Measurements from ENCODE around the gene PRF1.

Gene PRF1

DNA sequence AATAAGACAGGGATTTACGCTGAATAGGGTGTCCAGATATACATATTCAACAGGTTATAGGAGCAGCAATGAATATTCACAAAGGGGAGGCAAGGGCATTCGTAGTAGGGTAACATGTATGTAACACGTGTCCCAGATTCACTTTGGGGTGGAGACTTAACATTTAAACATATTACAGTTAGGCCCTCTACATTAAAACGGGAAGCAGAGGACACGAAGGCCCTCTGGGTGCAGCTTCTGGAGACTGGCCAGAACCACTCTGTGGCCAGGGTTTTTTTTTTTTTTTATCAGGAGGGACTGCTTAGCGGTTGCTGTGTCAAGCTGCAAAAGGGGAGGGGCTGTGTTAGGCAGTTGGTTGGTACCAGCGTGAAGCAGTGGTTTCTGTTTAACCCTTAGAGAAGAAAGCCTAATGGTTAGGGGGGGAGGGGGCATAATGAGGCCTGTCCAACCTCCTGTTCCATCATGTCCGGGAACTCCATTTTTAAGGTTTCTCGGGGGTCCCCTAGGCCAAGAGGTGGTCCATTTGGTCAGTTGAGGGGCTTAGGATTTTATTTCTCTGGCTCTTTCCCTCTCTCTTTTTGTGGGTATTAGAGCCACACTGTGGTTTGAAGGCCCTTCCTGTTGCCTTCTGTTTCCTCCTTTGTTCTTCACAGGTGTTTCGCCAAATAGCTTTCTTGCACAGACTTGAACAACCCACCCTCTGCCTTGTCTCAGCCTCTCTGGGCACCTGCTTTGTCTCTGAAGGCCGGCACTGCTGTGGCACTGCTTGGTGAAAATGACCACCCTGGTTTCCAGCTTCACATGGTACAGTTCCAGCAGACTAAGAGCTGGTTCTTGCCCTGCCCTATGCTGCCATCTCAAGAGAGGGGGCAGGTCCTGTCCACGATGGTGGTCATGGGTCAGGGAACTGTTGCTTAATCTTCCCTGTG lies 26.4 kb downstream of the PRF1 start:
- DNase-seq, result peak; percentile 94

DNA sequence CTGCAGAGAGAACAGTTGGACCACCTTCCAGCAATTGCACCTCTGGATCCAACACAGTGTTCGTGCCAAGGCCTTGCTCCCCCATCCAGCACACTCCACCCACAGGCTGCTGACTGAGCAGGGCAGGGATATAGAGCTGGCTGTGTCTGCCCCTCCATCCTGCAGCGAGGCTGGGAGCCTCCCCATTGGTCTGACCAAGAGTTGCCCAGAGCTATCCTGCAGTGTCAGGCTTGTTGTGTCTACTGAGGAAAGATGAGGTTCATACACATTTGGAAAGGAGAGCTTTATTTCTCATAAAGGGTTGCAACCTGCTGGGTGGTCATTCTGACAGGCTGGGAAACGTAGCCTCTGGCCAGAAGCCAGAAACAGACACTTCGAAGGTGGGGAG lies 27.1 kb downstream of the PRF1 start:
- DNase-seq, result peak; percentile 44

- no peak for DNase-seq
Measured at GRCh38 chr10:70573599-70574506, 28.7 kb downstream of the PRF1 start.

DNA sequence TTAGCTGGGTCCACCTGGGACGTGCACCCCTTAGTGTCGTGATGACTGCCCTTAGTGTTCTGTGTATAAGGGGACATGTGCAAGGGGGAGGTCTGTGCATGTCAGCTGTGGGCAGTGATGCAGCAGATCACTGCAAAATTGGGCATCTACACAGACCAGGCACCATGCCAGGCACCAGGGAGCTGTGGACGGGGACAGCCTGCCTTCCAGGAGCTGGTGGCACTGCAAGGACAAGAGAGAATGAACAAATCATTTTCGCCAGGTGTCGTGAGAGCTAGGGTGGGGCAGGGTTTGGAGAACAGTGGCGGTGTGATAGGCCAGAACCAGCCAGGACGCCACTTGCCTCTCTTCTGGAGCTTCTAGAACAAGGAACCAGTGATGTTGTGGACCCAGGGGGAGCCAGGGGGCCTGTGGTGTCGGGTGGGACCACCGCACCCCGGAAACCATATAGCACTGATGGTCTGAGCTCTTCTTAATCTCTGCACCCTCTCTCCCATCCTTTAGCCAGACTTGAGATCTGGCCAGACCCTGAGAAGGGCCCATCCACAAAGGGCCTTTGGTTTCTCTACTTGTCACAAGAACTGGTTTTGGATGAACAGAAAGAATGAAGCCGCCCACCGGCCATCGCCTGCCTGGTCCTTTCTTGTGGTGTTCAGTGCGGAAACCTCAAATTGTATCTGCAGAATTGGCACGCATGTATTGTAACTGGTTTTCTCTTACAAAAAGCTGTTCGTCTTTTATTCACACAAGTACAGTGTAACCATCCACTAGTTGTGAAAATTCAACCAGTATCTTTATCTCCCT lies 30.7 kb downstream of the PRF1 start:
- DNase-seq, result no peak

- no peak for DNase-seq
Measured at GRCh38 chr10:70571236-70571635, 31.3 kb downstream of the PRF1 start.

DNA sequence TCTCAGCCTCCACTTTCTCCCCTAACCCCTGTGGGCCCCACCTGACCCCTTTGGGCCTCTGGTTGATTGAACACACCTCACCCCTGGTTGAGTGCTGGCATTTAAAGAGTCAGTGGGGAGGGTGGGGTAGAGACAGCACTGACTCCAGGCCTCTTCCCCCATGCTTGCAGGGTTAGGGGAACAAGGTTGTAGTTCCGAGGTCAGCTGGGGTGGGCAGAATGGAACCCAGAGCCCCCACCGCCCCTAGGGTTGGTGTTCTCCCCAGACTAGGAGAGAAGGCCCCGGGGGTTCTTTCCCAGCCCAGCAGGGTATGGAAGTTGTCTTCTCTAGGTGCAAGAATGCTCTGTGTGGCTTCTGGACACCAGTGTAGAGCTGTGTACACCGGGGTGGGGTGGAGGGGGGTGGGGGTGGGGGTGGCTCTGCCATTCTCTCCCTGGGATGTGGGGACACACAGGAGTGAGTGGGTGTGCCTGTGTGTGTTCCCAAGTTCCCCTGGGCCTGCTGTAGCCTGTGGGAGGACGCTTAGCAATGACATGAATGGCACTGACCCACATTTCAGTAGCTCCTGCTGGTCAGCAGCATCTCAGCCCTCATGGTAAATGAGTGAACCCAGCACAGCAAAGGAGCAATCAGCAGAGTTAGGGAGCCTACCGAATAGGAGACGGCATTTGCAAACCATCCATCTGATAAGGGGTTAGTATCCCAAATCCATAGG lies 33.6 kb downstream of the PRF1 start:
- no peak for DNase-seq

DNA sequence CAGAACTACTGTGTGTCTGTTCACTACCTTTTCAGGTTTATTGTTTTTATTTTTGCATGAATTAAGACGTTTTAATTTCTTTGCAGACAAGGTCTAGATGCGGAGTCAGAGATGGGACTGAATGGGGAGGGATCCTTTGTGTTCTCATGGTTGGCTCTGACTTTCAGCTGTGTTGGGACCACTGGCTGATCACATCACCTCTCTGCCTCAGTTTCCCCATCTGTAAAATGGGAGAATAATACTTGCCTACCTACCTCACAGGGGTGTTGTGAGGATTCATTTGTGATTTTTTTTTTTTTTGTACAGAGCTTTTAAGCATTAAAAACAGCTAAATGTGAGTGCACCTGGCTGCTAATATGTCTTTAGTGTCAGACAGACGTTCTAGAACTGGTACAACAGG lies 34.4 kb downstream of the PRF1 start:
- no peak for DNase-seq

GRCh38 chr10:70567603-70568002 lies 34.9 kb downstream of the PRF1 start:
- DNase-seq, result no peak

DNA sequence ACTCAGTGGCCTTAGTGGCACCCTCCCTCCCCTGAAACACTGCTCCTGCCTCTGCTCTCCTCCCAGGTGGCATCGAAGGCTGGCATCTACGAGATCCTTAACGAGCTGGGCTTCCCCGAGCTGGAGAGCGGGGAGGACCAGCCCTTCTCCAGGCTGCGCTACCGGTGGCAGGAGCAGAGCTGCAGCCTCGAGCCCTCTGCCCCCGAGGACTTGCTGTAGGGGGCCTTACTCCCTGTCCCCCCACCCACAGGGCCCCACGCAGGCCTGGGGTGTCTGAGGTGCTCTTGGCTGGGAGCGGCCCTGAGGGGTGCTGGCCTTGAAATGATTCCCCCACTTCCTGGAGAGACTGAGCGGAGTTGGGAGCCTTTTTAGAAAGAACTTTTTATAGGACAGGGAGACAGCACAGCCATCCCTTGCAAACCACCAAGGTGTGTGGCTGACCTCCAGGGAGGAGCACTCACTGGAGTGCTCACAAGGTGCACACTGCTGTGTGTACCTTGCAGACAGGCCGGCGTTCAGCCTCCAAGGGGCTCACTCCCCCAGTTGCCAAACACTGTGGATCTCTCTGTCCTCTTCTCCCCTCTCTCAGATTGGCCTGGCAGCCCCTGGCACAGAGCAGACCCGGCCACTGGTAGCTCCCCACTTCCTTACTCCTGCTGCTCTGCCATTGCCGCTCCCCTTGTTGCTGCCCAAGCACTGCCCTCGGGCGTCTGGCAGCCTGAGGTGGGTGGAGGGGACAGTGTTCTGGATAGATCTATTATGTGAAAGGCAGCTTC lies 35.8 kb downstream of the PRF1 start:
- no peak for DNase-seq

DNA sequence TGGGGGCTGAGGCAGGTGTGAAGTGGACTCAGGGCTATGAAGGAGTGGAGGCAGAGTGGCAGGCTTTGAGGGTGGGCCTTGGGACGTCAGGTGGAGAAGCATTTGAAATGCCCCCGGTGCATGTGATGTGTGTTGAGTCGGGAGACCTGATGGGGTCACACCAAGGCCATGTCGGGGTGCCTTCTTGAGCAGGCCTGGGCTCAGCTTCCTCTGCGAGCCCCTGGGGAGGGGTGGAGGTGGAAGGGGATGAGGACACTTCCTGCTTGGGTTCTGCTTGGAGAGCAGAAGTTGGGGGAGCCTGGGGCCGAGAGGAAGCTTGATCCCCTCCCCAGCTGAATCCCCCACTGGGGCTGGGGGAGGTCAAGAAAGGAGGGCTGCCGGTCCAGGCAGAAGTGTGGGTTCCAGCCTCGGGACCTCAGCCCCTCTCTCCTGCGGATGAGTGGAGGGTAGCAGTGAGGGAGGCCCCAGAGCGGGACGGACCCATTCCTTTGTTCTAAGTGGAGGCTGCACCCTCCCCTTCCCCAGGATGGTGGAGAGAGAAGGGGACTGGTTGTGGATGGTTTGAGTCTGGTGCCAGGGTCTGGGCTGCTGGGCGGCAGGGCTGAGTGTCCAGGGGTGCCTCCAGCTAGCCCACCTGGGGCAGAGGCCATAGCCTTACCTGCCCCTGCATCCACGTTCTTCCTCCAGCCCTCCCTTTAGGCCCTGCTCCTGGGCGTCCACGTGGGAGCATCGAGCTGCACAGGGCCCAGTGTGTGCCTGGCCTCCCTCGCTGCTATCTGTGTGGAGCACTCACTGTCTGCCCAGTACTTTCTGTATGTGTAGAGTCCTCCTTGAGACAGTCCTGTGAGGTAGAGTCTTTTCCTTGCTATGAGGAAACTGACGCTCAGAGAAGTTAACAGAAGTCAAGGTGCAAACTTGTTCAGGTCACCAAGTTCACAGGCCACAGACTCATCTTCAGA lies 36.7 kb downstream of the PRF1 start:
- DNase-seq, result no peak

- peak; percentile 46 for DNase-seq
Measured at GRCh38 chr10:70564901-70565351, 37.6 kb downstream of the PRF1 start.

- DNase-seq, result no peak
Measured at GRCh38 chr10:70564113-70564725, 38.3 kb downstream of the PRF1 start.

GRCh38 chr10:70563230-70563629 lies 39.3 kb downstream of the PRF1 start:
- DNase-seq, result no peak

- DNase-seq, result no peak
Measured at GRCh38 chr10:70562036-70562755, 40.3 kb downstream of the PRF1 start.

GRCh38 chr10:70561558-70561957 lies 41.0 kb downstream of the PRF1 start:
- DNase-seq, result no peak

- DNase-seq, result peak; percentile 36
Measured at GRCh38 chr10:70561070-70561469, 41.5 kb downstream of the PRF1 start.

- no peak for DNase-seq
Measured at GRCh38 chr10:70560511-70560941, 42.0 kb downstream of the PRF1 start.

DNA sequence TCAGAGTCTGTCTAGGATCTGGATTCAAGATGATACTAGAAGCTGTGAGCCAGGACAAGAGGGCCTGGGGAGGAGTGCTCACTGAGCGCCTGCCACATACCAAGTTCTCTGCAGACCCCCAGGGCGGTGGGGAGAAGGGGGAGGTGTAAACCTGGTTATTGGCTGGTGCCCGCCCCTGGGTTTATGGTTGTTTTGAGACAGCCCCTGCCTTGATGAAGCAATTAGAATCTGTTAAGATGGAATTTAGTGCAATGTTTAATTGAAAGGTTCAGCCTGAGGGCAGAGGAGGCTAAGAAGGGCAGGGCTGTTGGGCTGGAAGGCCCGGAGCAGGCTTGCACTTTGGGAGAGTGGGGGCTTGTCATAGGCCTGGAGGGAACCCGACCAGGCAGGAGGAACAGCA lies 42.7 kb downstream of the PRF1 start:
- DNase-seq, result no peak
